Kidney (tissue), 14 donors: ENCODE measurements around the gene APRT. TPM values are rescaled to one million over a fixed set of nuclear protein-coding genes. Genes with fewer than 3 reads are reported as not detected.

Experiments used
- DNase-seq, 5 donors: peaks; one replicate each; pipeline ENCODE4 v3.0.0-alpha.2; 2013 to 2020
- FAIRE-seq: peaks from 2 replicates; lab custom pipeline; 2012; peaks lifted over from hg19 to GRCh38; lab: Jason Lieb, UNC
- H3K27ac ChIP-seq, 2 donors: one replicate each; pipeline ENCODE4 v1.7.0; 2013; ENCODE audit warnings: low read depth in 2 of 2, low read length in 2 of 2, inconsistent platforms in 1 of 2
- H3K27me3 ChIP-seq: one replicate; pipeline ENCODE4 v1.7.1; 2013; ENCODE audit warnings: low read length, inconsistent platforms; ENCODE audit not compliant: control insufficient read depth, insufficient read depth
- H3K36me3 ChIP-seq, 3 donors: one replicate each; pipeline versions ENCODE4 v1.7.0 to v1.7.1; 2013; ENCODE audit warnings: low read length in 3 of 3, control low read depth in 1 of 3, inconsistent platforms in 1 of 3; ENCODE audit not compliant: insufficient read depth in 3 of 3, control insufficient read depth in 2 of 3
- H3K4me1 ChIP-seq, 3 donors: one replicate each; pipeline versions ENCODE4 v1.7.0 to v1.7.1; 2013; ENCODE audit warnings: low read length in 3 of 3, inconsistent platforms in 1 of 3, low read depth in 1 of 3; ENCODE audit not compliant: control insufficient read depth in 2 of 3, insufficient read depth in 2 of 3
- H3K4me3 ChIP-seq, 3 donors: one replicate each; pipeline versions ENCODE4 v1.7.0 to v1.8.1; 2013; ENCODE audit warnings: low read length in 3 of 3, control low read depth in 1 of 3, inconsistent platforms in 1 of 3
- H3K9ac ChIP-seq, 3 donors: one replicate each; pipeline versions ENCODE4 v1.7.0 to v1.7.1; 2013; ENCODE audit warnings: low read length in 3 of 3, control low read depth in 1 of 3, inconsistent platforms in 1 of 3
- H3K9me3 ChIP-seq, 3 donors: one replicate each; pipeline versions ENCODE4 v1.7.0 to v1.7.1; 2013; ENCODE audit warnings: low read length in 3 of 3, control low read depth in 1 of 3, inconsistent platforms in 1 of 3; ENCODE audit not compliant: control insufficient read depth in 2 of 3, insufficient read depth in 1 of 3
- CTCF ChIP-seq: IDR thresholded peaks from 3 replicates; pipeline ENCODE4 v1.5.1; 2012; ENCODE audit warnings: mild to moderate bottlenecking, moderate library complexity, borderline replicate concordance; ENCODE audit not compliant: insufficient read depth; ENCODE audit errors: extremely low read depth
- intact Hi-C: fragments of 100-400 bp; cut with DNase I; formaldehyde crosslinking; loops from one replicate; pipeline ENCODE4 v1.11.1; 2022
- polyA plus RNA-seq: library from polyadenylated mRNA; stranded (reverse); fragments of 350-450 nt; fragmentation: Illumina TruSeq; extraction: RNeasy Lipid Tissue Mini Kit (QIAGEN cat#74804); gene quantifications from one replicate; pipeline ENCODE4 v1.2.3, GENCODE V29; 2014; ENCODE audit warnings: low read depth, low replicate concordance; ENCODE audit not compliant: insufficient read depth
- total RNA-seq: library from RNA; stranded (reverse); fragmentation: NEBNext Ultra II Directional; extraction: Animal tissue kit (Norgen Biotek cat#: 25700); gene quantifications from one replicate; pipeline ENCODE4 v1.2.1, GENCODE V29; 2021
- donor health status: control.
- donor health status: control.
- donor health status: control.
- donor health status: control.
- donor health status: control.
- donor health status: DM: yes; HTN: yes; CAD: no.
- donor health status: Normal renal cell carcinoma (clear cell type).

APRT gene
- total and polyA plus RNA-seq, 2 donors from 2014 or later, result 105 to 204 TPM

GRCh38 chr16:88816736-88817535 is 5.2 kb upstream of the APRT start:
- TF ChIP-seq CTCF, result no peak
- Histone ChIP-seq H3K36me3 (no peaks in the 10 kb centered on the region), H3K4me1 (peaks cover 0 to 2% (median 0%) of the 10 kb centered on the region in 3 donors), H3K9me3 (no peaks in the 10 kb centered on the region), H3K9ac (no peak overlapping the region), H3K27ac (no peak overlapping the region), H3K27me3 (no peaks in the 10 kb centered on the region), H3K4me3 (no peak overlapping the region)
- intact Hi-C loops, result no loop called here
- FAIRE-seq (no peak), DNase-seq (no peak)

- no peak for FAIRE-seq
- H3K36me3 ChIP-seq, result no peaks in the 10 kb centered on the region
- peaks cover 0 to 2% (median 0%) of the 10 kb centered on the region in 3 donors for H3K4me1 ChIP-seq
- no peaks in the 10 kb centered on the region for H3K27me3 ChIP-seq
- no peaks in the 10 kb centered on the region for H3K9me3 ChIP-seq
- H3K4me3 ChIP-seq, result no peak overlapping the region
- TF ChIP-seq CTCF, result peak; percentile 62
- no peak overlapping the region for H3K9ac ChIP-seq
- peak in 4 of 5 donors; percentile 68 to 82 (median 71) for DNase-seq
- H3K27ac ChIP-seq, result no peak overlapping the region
- intact Hi-C loops, result no loop called here
Measured at GRCh38 chr16:88815901-88816589, 4.3 kb upstream of the APRT start.

GRCh38 chr16:88815227-88815626 is 3.5 kb upstream of the APRT start:
- intact Hi-C loops, result no loop called here
- TF ChIP-seq CTCF, result no peak
- H3K9ac ChIP-seq, result no peak overlapping the region
- H3K9me3 ChIP-seq, result no peaks in the 10 kb centered on the region
- peaks cover 0 to 9% (median 6%) of the 10 kb centered on the region in 3 donors for H3K4me1 ChIP-seq
- H3K36me3 ChIP-seq, result no peaks in the 10 kb centered on the region
- FAIRE-seq (no peak), DNase-seq (no peak)
- no peaks in the 10 kb centered on the region for H3K27me3 ChIP-seq
- H3K4me3 ChIP-seq, result no peak overlapping the region
- no peak overlapping the region for H3K27ac ChIP-seq
